ENCODE measurements around the gene ETS2.

Gene ETS2

DNA sequence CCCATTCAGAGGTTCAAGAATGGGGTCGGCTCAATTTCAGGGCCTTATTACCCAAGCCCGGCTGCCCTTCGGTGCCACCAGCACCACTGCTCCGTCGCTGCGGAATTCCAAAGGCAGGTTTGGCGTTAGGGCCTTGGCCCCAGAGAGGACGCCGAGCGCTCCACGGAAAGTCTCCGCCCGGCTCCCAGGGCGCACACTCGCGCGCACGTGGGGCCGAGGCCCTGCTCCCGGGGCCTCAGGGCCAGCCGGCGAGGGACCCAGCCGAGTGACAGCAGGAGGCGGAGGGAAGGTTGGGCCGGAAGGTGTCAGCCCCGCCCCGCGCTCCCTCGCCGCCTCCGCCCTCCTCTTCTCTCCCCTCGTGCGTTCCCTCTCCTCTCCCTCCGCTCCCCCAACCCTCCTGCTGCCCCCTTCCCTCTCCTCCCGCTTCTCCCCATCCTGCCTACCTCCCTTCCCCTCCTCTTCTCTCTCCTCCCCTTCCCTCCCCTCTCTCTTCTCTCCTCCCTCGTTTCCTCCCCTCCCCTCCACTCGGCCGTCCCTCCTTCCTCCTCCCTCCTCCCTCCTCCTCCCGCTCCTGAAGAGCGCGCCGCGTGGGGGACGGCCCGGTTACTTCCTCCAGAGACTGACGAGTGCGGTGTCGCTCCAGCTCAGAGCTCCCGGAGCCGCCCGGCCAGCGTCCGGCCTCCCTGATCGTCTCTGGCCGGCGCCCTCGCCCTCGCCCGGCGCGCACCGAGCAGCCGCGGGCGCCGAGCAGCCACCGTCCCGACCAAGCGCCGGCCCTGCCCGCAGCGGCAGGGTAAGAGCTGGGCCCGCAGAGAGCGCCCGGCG lies at the start of gene ETS2:
Gene ETS2 (plus strand): TSS at position 602 of the 825 bp plus-strand sequence. CDS start 4,106 bp downstream, outside the sequence.
- DNase-seq (ENCODE audit: low read depth), result peak; percentile 69

DNA sequence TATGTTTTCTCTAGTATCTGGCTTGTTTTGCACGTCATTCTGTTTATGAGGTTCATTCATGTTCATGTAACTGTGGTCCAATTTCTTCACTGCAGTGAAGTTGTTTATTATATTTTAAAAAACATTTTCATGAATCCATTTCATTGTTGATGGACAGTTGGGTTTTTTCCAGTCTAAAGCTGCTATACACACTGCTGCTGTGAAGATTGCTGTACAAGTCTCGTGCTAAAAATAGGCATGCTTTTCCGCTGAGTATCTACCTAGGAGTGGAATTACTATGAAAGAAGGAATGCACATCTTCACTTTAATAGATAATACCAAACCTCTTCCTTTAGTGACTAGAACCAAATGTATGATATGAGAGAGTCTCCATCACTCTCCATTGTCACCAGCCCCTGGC lies 49.0 kb upstream of the ETS2 start:
- DNase-seq (ENCODE audit: low read depth), result no peak

DNA sequence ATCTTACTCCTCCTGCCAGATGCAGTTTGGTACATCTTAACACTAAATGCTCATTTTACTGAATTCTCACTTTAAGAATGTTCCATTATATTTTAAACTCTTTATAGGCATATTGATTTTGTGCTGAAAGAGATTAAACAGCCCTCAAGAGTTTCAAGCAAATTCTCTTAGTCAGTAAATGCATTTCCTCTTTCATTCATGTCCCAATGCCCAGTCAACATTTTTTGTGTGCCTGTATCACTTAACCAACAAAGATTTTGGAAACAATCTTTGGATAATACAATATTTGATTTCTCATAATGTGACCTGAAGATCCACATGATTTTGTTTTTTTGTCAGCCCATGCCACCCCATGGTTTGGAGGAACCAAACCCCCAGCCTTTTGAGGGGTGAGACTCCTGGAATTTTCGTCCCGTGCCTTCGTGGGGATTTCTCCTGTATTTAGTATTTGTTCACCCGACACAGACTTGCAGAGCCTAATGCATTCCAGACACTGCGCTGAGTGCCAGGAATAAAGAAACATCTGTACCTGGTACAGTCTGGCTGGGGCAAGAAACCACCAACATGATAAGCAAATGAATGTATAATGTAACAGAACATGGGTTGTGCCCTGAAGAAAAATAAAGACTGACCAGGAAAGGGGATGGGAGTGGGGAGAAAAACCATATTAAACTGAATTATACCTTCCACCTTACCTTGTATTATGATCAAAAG lies 47.1 kb upstream of the ETS2 start:
- no peak for DNase-seq (ENCODE audit: low read depth)

DNA sequence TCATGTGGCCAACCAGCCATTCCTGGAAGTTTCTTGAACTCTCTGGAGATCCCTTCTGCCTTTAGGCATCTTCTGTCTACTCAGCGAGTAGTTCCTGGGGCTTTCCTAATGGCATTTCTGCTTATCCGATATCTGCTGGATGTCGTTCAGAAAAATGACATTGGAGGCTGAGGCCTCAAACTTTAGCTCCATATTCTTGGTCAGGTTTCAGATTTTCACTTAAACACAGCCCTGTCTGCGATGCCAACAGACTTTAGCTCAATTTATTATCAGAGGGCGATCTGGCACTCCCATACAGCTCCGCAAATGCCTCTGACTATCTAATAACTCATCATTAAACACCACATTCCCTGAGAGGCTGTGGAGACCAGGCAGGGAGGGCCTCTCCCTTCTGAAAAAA lies 46.3 kb upstream of the ETS2 start:
- DNase-seq (ENCODE audit: low read depth), result no peak

DNA sequence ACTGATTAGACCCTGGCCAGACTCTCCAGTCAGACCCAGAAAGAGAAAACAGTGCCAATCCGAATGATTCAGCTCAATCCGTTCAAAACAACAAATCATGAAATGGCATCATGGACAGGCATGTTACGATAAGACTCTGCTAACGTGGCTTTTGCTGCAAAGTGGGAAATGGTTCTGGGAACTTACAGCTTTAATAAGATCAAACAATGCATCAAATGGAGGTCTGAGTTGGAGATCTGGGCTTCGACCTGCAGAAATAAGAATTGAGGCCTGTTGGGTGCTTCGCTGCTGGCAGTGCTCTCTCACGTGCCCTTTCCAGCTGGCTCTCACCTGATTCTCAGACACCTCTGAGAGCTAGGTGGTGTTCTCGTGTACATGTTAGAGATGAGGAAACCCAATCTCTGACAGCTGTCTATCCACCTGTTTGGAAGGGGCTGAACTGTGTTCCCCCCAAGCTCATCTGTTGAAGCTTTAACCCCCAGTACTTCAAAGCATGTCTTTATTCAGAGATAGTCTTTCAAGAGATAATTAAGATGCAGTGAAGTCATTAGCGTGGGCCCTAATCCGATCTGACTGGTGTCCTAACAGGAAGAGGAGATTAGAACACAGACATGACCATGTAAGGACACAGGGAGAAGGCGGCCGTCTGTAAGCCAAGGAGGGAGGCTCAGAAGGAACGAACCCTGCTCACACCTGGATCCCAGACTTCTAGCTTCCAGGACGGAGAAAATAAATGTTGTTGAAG lies 45.5 kb upstream of the ETS2 start:
- DNase-seq (ENCODE audit: low read depth), result no peak

DNA sequence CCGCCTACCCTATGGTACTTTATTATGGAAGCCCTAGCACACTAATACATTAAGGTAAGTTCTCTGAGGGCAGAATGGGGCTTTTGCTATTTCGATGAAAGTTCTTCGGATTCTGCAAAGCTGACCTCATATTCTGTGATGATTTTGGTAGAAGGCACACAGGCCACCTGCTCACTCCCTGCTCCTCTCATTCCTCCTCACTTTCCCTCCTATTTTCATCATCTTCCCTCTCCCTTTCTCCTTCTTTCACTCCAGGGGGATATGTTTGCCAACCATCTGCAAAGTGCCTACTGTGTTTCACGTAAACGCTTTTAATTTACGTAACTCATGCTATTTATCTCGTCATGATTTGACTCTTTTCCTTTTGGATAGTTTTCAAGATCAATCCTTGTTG lies 45.0 kb upstream of the ETS2 start:
- no peak for DNase-seq (ENCODE audit: low read depth)

DNA sequence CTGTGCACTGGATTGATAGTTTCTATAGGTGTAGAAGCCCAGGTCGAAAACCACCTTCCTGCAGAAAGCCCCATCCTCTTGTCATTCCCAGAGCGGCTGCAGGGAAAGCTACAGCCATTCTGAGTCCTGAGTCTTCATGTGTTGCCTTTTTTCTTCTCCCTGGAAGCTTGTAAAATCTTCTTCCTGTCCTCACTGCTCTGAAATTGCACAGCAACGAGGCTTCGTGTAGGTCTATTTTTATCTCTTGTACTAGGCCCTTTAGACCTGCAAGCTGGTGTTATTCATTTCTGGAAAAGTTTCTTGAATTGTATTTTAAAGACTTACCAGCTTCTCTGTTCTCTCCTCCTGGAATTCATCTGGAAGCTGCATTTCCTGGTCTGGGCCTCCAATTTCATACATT lies 44.2 kb upstream of the ETS2 start:
- no peak for DNase-seq (ENCODE audit: low read depth)

DNA sequence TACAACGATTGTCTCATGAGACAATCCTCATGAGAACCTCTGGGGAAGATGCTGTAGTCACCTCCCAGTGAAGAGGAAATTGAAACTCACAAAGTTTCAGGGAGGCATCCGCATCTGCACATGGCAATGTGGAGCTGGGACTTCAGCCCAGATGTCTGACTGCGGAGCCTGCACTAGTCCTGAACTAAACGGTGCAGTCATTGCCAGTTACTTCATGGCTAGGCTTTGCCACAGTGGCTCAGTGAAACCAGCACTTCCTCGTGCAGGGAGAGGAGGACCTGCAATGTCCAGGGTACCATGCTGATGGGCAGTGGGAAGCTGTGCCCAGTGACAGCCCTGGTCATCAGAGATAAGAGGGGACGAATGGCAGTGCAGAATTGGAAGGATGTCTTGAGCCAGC lies 40.7 kb upstream of the ETS2 start:
- DNase-seq (ENCODE audit: low read depth), result no peak

DNA sequence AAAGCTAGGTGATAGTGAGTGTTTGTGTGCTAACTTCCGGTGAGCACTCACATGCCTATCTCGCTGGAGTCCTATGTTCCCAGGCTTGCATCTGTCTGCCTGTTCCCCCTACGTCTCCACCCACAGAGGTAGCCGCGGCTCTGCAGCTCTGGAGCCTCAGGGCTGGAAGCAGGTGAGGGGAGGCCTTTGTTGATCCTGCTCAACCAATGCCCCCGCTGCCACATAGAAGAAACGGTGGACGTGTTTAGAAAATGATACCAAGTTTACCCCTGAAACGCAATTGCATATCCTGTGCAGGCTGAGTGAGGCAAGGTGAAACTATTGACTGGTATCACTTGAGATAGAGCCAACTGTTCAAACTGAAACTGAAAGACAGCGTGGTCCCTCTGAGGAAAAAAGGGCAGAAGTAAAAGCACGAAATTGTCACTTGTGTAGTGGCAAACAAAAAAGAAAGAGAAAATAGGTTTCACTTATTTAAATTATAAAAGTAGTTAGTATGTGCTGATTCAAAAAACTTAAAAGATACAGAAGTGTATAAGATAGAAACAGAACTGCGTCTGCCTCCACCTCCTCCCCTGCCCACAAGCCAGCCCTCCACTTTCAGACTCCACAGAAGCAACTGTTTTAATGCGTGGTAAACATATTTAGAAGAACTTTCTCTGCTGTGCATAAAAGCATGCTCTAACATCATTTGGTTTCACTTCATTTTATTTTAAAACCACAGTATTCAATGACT lies 38.6 kb upstream of the ETS2 start:
- DNase-seq (ENCODE audit: low read depth), result peak; percentile 62

DNA sequence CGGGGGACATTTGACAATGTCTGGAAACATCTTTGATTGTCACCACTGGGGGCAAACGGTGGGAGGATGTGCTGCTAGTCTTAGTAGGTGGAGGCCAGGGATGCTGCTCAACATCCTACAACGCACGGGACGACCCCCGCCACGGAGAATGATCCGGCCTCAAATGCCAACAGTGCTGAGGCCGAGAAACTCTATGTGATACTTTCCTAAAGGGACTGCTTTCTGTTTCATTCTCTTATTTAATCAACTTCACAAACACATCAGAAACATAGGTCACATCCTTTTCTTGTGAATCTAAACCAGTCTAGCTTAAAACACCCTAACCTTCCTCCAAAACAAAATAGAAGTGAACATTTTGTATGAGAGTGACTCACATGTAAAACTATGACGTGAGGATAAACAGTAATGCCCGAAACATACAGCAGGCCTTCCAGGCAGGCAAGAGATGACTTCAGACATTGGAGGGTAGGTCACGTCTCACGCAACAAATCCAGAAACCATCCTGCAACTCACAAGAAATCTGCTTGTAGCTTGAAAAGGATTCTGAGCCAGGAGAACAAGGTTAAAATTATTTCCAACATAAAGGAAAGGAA lies 37.2 kb upstream of the ETS2 start:
- DNase-seq (ENCODE audit: low read depth), result peak; percentile 70

DNA sequence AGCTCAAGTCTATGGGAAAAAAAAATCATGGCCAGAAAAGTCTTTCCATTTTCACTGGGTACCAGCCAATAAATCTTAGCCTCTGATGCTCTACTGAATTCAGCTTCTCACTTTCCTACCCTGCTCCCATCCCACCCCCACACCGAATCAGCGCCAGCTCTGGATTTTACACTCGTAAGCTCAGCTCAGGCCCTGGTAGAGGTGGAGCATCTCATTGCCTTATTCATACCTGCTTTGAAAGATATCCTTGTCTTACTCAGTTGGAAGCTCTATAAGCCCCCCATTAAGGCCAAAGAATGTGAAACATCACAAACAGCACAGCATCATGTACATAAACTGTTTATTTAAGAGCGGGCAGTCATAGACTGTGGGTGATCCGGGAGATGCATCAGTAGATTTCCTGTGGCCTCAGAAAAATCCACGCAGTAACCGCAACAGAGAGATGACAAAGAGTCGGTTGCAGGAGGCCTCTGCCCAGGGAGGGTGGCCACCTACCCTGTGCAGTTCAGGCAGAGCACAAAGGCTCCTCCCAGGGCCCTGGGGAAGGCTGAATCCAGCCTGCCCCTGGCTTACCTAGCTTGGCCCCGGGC lies 36.4 kb upstream of the ETS2 start:
- no peak for DNase-seq (ENCODE audit: low read depth)

DNA sequence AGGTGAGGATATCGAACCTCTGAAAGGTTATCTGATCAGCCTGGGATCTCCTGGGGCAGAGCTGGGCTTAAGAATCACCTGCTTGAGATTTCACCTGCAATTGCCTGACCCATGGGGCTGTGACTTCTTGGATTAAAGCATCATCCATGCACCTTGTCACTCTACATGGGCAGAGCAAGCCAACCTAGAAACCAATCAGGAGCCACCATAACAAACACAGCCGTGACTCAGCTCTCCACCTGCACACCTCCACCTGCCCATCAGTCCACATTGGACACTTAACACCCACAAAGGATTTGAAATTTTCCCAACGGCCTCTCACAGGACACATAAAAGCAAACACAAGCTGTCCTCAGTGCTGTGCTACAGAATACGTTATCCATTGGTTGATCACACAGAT lies 35.1 kb upstream of the ETS2 start:
- no peak for DNase-seq (ENCODE audit: low read depth)

DNA sequence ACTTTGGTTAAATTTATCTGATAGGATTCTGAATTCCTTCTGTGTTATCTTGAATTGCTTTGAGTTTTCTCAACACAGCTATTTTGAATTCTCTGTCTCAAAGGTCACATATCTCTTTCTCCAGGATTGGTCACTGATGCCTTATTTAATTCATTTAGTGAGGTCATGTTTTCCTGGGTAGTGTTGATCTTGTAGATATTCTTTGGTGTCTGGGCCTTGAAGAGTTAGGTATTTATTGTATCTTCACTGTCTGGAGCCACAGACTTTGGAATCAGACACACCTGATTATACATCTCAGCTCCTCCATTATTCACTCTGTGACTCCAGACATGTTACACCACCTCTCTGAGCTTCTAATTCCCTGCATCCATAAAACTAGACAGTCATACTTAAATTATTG lies 34.2 kb upstream of the ETS2 start:
- no peak for DNase-seq (ENCODE audit: low read depth)

DNA sequence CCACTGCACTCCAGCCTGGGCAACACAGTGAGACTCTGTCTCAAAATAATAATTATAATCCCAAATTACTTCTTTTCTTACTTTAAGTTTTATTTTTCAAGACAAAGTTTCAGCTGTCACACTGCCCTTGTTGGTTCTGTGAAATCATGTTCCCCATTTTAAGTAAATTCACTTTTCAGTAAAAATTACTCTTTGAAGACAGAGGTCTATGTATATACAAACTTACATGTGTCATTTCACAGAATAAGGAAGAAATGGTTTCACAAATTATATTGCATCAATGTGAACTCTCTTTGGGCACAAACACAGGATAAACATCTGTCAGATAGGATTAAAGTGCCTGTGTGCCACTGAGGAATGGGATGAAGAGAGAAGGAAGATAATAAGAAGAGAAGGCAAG lies 33.1 kb upstream of the ETS2 start:
- no peak for DNase-seq (ENCODE audit: low read depth)

DNA sequence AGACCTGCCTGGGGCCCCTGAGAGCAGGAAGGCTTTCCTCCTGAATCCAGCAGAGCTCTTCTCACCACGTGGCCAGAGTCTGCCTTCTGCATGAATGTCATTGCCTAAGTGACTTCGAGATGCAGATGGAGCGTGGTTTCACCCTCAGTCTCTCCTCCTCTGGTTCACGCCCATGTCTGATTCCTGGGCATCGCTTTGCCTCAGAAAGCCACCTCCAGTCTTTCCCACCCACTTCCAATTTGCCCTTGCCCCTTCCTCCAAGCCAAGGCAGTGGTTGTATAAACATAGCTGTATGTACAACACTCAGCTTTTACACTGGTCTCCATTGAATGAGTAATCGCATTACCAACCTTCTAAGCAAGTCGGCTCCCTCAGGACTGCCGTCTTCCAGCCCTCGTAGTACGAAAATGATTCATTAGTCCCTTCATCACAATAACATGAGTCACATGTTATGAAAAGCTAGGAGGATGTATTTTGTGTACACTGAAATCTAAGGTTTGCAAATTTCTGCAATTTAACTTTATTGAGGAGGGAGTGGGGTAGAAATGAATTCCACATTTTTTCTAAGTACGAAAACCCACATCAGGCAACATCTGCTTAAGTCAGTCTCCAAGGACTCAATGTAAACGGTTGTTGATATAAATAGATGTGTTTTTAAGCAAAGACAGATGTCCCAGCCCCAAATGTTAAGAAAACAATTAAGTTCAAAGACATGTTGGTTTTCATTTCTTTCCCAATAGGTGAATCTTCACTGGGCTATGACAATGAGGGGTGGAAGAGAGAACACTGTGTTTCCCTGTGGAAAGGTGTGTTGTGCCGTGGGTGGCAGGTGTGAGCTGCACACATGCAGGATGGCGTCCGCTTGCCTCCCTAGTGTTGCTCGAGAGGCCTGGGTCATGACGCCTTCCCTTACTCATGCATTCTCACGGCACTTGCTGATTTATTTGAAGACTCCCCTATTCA lies 32.3 kb upstream of the ETS2 start:
- DNase-seq (ENCODE audit: low read depth), result no peak

DNA sequence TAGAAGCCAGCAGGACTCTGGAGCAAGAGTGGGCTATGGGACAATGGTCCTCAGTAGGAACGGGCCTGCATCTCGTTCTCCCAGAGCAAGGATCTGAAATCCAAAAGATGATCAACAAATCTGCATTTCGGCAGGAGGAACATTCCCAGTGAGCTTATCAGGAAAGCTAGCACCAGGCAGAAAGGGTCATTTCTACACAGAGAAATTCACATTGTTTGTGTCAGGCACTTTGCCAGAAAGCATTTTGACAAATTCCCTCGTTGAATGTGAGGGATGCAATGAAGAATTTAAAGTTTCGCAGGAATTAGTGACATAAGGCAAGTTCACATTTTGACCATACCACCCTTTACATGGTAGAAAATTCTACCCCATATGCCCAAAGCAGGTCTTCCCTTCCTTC lies 31.6 kb upstream of the ETS2 start:
- no peak for DNase-seq (ENCODE audit: low read depth)

DNA sequence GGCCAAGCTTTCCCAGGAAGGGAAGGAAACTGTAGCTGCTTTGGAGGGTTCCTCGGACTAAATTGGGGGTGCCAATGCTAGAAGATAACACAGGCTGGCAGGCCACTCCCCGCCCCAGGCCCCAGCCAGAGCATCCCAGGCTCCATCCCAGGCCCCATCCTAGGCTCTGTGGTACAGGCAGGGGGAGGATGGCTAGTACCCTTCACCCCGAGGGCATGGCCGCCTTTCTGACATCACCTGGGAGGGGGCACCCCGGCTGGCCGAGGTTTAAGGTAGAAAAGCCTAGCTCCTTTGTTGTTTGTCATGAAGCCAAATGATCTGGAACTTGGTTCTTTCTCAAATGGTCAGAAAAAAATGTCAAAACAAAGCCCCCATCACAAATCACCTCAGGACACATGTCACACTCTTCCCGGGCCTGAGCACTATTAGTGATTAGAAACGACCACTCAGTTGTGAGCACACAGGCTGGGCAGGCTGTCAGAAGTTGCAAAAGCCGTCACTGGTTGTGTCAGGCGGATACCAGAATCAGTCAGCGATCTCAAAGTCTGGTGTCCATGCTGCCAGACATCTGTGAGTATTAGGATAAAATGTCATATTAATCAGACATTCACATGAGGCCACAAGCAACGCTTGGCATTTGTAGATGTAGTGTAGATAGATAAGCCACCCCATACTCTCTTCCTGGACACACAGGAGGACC lies 31.0 kb upstream of the ETS2 start:
- no peak for DNase-seq (ENCODE audit: low read depth)

DNA sequence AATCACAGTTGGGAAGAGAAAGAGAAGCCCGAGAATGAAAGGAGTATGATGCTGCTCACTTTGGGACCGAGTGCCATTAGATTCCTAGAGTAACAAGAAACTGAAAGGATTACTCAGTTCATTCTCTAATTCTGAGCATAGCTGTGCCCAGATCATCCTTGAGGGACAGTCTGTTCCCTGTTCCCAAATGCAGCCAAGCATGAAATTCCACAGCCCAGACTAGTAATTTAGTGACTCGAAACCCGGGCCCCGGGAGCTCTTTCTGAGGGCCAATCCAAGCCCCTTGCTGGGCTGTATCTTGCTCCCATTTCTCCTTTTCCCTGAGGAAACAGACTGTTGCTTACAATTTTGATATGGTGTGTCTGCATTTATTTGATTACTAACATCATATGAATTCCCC lies 30.0 kb upstream of the ETS2 start:
- DNase-seq (ENCODE audit: low read depth), result no peak

DNA sequence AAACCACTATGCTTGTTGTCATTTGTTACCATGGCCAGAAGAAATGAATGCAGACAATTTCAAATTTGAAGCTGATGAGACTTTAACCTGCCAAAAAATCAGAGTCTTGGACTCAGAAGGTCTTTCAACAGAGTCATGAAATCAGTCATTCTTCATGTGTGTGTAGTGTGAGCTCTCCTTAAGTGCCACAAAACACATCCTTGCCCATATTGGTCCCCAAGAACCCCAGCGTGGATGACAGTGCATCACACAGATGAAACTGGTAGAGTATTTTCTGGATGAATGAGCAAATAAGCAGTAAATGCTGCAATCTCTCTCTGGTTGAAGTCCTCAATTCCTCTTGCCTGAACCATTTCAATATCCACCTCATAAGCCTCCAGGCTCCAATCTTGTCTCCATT lies 28.7 kb upstream of the ETS2 start:
- DNase-seq (ENCODE audit: low read depth), result no peak

DNA sequence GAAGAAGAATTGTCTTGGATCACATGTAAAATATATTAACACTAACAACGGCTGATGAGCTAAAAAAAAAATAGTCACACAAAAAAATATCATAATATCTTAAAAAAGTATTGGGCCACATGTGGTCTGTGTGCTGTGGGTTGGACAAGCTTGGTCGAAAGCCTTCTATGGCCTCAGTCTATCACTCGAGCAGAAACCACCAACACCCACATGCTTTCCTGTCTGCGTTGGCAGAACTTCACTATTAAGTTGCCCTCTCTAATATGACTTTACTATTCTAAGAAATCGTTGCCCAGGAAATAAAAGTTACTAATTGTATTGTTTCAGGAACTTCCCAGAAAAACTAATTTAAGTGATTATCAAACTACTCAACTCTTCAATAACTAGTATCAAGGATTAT lies 28.2 kb upstream of the ETS2 start:
- no peak for DNase-seq (ENCODE audit: low read depth)

Measured in activated T-cell treated with anti-CD3 and anti-CD28 coated beads for 24 hours (primary cell).